ENCODE data around the gene FXYD5. TPM values are rescaled to one million over a fixed set of nuclear protein-coding genes. Genes with fewer than 3 reads are reported as not detected.
A peak's percentile ranks its signal among the peaks of the same experiment; 100 is the strongest.

The FXYD5 gene
- total and polyA plus RNA-seq, 2 donors (not counting 1 experiment from before 2014, with no cell fraction given): 310 to 390 TPM

DNA sequence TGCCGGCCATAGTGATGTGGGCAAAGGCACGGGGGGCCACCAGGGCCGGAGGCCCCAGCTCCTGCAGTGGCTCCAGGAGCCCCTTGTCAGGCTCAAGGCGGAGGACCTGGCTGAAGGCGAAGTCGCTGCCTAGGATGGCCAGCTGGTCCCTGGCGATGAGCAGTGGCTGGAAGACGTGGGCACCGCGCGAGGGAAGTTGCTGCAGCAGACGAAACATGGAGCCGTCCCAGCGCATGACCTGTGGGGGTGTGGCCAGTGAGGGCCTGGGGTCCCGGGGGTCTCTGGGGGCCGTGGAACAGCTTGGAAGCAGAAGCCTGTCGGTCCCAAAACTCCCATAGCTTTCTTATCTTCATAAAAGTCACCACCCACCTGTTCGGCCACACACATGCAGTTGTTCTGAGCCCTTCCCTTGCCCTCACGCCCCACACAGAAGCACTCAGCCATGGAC lies 29.2 kb upstream of the FXYD5 start:
- Histone ChIP-seq H2AFZ (ENCODE audit: insufficient read depth, low read depth, low read length, poor library complexity, severe bottlenecking) (no peak overlapping the region), H3K36me3 (replicated peaks in 1 of 2; ENCODE audit: control extremely low read depth in 1 of 2, control insufficient read depth in 1 of 2, extremely low read depth in 1 of 2, insufficient read depth in 2 of 2, low read length in 1 of 2) (no peaks in the 10 kb centered on the region), H3K9ac (ENCODE audit: low read length) (no peak overlapping the region), H3K27me3 (replicated peaks in 1 of 4; ENCODE audit: control extremely low read depth in 1 of 4, control insufficient read depth in 3 of 4, insufficient read depth in 4 of 4, low read length in 3 of 4) (no peaks in the 10 kb centered on the region), H3K27ac (ENCODE audit: low read length in 2 of 2) (no peak overlapping the region), H3K4me3 (ENCODE audit: control extremely low read depth in 1 of 5, extremely low read depth in 1 of 5, insufficient read depth in 1 of 5, low read depth in 2 of 5, low read length in 4 of 5) (no peak overlapping the region), H3K9me3 (ENCODE audit: control extremely low read depth in 1 of 3, control insufficient read depth in 2 of 3, insufficient read depth in 1 of 3, low read length in 2 of 3) (no peaks in the 10 kb centered on the region), H3K79me2 (ENCODE audit: control insufficient read depth, insufficient read depth, low read length) (no peaks in the 10 kb centered on the region), H3K4me1 (ENCODE audit: control insufficient read depth in 2 of 2, insufficient read depth in 2 of 2, low read length in 2 of 2) (peaks cover 10 to 17% of the 10 kb centered on the region in 2 donors), H4K20me1 (ENCODE audit: control insufficient read depth, insufficient read depth, low read length, poor library complexity, severe bottlenecking) (no peaks in the 10 kb centered on the region), H3K4me2 (replicated peaks; ENCODE audit: low read depth, low read length, poor library complexity, severe bottlenecking) (peak overlapping the region; percentile 76)
- DNase-seq (no peak), ATAC-seq (ENCODE audit: low read depth) (no peak)
- Mint-ChIP-seq H3K27me3 (no peaks in the 10 kb centered on the region), H3K9me3 (ENCODE audit: insufficient read depth) (no peaks in the 10 kb centered on the region), H3K4me3 (peak overlapping the region; percentile 37), H3K27ac (no peak overlapping the region), H3K4me1 (peaks cover 15% of the 10 kb centered on the region)
- intact Hi-C loops (cut with micrococcal nuclease): loop anchor here (2.0 kb wide), 1 partner anchor 16 kb away; no protein-coding TSS in a partner anchor
- no peak for TF ChIP-seq EZH2 (IDR thresholded peaks at IDR 0.05; ENCODE audit: borderline replicate concordance, insufficient read depth, low read depth, low read length, poor library complexity, severe bottlenecking)
- TF ChIP-seq, protein P1, sequence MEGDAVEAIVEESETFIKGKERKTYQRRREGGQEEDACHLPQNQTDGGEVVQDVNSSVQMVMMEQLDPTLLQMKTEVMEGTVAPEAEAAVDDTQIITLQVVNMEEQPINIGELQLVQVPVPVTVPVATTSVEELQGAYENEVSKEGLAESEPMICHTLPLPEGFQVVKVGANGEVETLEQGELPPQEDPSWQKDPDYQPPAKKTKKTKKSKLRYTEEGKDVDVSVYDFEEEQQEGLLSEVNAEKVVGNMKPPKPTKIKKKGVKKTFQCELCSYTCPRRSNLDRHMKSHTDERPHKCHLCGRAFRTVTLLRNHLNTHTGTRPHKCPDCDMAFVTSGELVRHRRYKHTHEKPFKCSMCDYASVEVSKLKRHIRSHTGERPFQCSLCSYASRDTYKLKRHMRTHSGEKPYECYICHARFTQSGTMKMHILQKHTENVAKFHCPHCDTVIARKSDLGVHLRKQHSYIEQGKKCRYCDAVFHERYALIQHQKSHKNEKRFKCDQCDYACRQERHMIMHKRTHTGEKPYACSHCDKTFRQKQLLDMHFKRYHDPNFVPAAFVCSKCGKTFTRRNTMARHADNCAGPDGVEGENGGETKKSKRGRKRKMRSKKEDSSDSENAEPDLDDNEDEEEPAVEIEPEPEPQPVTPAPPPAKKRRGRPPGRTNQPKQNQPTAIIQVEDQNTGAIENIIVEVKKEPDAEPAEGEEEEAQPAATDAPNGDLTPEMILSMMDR (IDR thresholded peaks at IDR 0.05): no peak
- 90% methylated on average over 17 of the region's 19 CpGs for WGBS (ENCODE audit: insufficient coverage)
- ChIA-PET POLR2A (interaction anchor here (0.5 to 1.3 kb wide), 4 partner anchors 10 to 110 kb away, joined by 3 to 11 read pairs (median 5); no protein-coding TSS in a partner anchor), CTCF (interaction anchor here (1.4 to 2.7 kb wide), 6 partner anchors 10 to 58 kb away, joined by 6 to 11 read pairs (median 8); partner anchors contain the start of genes FXYD5 and LGI4)

Measured in B cell (primary cell).